K562 (cell line): ENCODE data around the gene MAP3K6. TPM values are rescaled to one million over a fixed set of nuclear protein-coding genes. Genes with fewer than 3 reads are reported as not detected.

Experiments
- ATAC-seq: fragments of 200-7000 bp; cut with Tn5 transposase; 3 replicates; pipeline ENCODE4 v1.9.1; 2020; ENCODE audit warnings: moderate library complexity
- BruUV-seq: library from RNA; stranded (reverse); fragments of 400-500 nt; replicated peaks from 2 replicates; lab custom pipeline; 2021; lab: Mats Ljungman, UMichigan
- CTCF ChIA-PET: fragments of 300-600 bp; formaldehyde crosslinking; extraction: SDS; loops from one replicate; lab custom pipeline; 2021; ENCODE audit warnings: low intra/inter-chr PET ratio; lab: Yijun Ruan, JAX
- POLR2A ChIA-PET: fragments of 300-600, 350-650 bp; sonication (Branson Sonifier 250); formaldehyde crosslinking; extraction: SDS; loops from one replicate; lab custom pipeline; 2021; ENCODE audit warnings: antibody characterized with exemption, inconsistent platforms; lab: Yijun Ruan, JAX
- DNase-seq, 4 experiments: peaks; one replicate each; pipeline versions ENCODE4 v3.0.0 to v3.0.0-alpha.2; 2011 to 2018; ENCODE audit warnings: low spot score in 3 of 4, mixed read lengths in 3 of 4; ENCODE audit errors: extremely low read depth in 1 of 4
- FAIRE-seq: peaks from 2 replicates; lab custom pipeline; 2011; peaks lifted over from hg19 to GRCh38; lab: Jason Lieb, UNC
- H2AFZ ChIP-seq: 2 replicates; pipeline ENCODE4 v1.6.0; 2011; ENCODE audit warnings: low read depth, low read length, control low read depth, inconsistent platforms
- H3K27ac ChIP-seq: fragments of 200-600 bp; 3 replicates; pipeline ENCODE4 v1.8.0; 2011; ENCODE audit warnings: low read depth, mild to moderate bottlenecking, control low read depth, inconsistent platforms, low read length, moderate library complexity, mixed read lengths; ENCODE audit errors: extremely low read depth
- H3K27me3 ChIP-seq, 2 experiments: fragments of 300-600 bp in 1 of 2; 2 replicates in 1 of 2; 3 replicates in 1 of 2; pipeline versions ENCODE4 v1.6.0 to v1.8.0; 2011; ENCODE audit warnings: inconsistent platforms in 2 of 2, low read length in 2 of 2, mild to moderate bottlenecking in 1 of 2, mixed read lengths in 1 of 2, moderate library complexity in 1 of 2; ENCODE audit not compliant: control insufficient read depth in 2 of 2, insufficient read depth in 2 of 2
- H3K36me3 ChIP-seq: fragments of 300-600 bp; 3 replicates; pipeline ENCODE4 v1.8.0; 2011; ENCODE audit warnings: mild to moderate bottlenecking, low read length, inconsistent platforms; ENCODE audit not compliant: control insufficient read depth, insufficient read depth
- H3K4me1 ChIP-seq, 2 experiments: fragments of 200-600 bp in 1 of 2; replicated peaks in 1 of 2; 2 replicates in 1 of 2; 3 replicates in 1 of 2; pipeline versions ENCODE4 v1.5.1 to v1.8.0; 2011; ENCODE audit warnings: inconsistent platforms in 2 of 2, low read length in 2 of 2, mild to moderate bottlenecking in 1 of 2, mixed read lengths in 1 of 2, moderate library complexity in 1 of 2; ENCODE audit not compliant: control insufficient read depth in 2 of 2, insufficient read depth in 2 of 2
- H3K4me2 ChIP-seq: 2 replicates; pipeline ENCODE4 v1.6.1; 2011; ENCODE audit warnings: low read length, control low read depth, inconsistent platforms, mixed read lengths; ENCODE audit not compliant: insufficient read depth
- H3K4me3 ChIP-seq: fragments of 200-600 bp; sonication (generic), shearing (Covaris generic); 2 replicates; pipeline ENCODE4 v1.5.1; 2016; ENCODE audit warnings: control low read depth, inconsistent platforms
- H3K79me2 ChIP-seq: fragments of 200-600 bp; 3 replicates; pipeline ENCODE4 v1.8.0; 2011; ENCODE audit warnings: low read length, inconsistent platforms; ENCODE audit not compliant: control insufficient read depth, insufficient read depth
- H3K9ac ChIP-seq, 2 experiments: 2 replicates each; pipeline versions ENCODE4 v1.6.0 to v1.6.1; 2011; ENCODE audit warnings: low read depth in 2 of 2, low read length in 2 of 2, control low read depth in 1 of 2, inconsistent platforms in 1 of 2, mild to moderate bottlenecking in 1 of 2, mixed read lengths in 1 of 2; ENCODE audit not compliant: insufficient read depth in 1 of 2
- H3K9me1 ChIP-seq: one replicate; pipeline ENCODE4 v1.6.0; 2011; ENCODE audit warnings: inconsistent platforms, mild to moderate bottlenecking, low read length, moderate library complexity; ENCODE audit not compliant: control insufficient read depth, insufficient read depth
- H3K9me3 ChIP-seq: replicated peaks from 2 replicates; pipeline ENCODE4 v1.5.1; 2011; ENCODE audit warnings: low read depth, low read length, inconsistent platforms; ENCODE audit not compliant: control insufficient read depth, insufficient read depth
- H4K20me1 ChIP-seq: replicated peaks from 2 replicates; pipeline ENCODE4 v1.6.1; 2011; ENCODE audit warnings: low read length, inconsistent platforms, mixed read lengths; ENCODE audit not compliant: control insufficient read depth, insufficient read depth
- BRF1 ChIP-seq: IDR thresholded peaks from 3 replicates; pipeline ENCODE4 v1.6.1; 2011; ENCODE audit warnings: borderline replicate concordance, mild to moderate bottlenecking; ENCODE audit not compliant: insufficient read length; ENCODE audit errors: extremely low read depth
- MYNN ChIP-seq, 2 experiments: sonication (generic); formaldehyde crosslinking in 1 of 2; IDR thresholded peaks; 2 replicates each; pipeline versions ENCODE4 v1.5.0 to v1.6.1; 2016 to 2020; ENCODE audit warnings: antibody characterized with exemption in 1 of 2, missing genetic modification reagents in 1 of 2
- PCBP1 ChIP-seq: fragments of 200-400 bp; formaldehyde crosslinking; IDR thresholded peaks from 2 replicates; pipeline ENCODE4 v1.6.1; 2018; ENCODE audit warnings: mild to moderate bottlenecking, low read depth, low read length; ENCODE audit not compliant: poor library complexity, severe bottlenecking
- SIRT6 ChIP-seq: IDR thresholded peaks from one replicate; pipeline ENCODE4 v1.6.1; 2012; ENCODE audit warnings: low read depth, mild to moderate bottlenecking, control low read depth, inconsistent platforms, low read length, moderate library complexity
- SMARCC2 ChIP-seq: fragments of 450-650 bp; IDR thresholded peaks from 2 replicates; pipeline ENCODE4 v1.6.1; 2017; ENCODE audit warnings: antibody characterized with exemption, moderate library complexity, mild to moderate bottlenecking, low read depth
- ZFP36 ChIP-seq: fragments of 150-350 bp; IDR thresholded peaks from 2 replicates; pipeline ENCODE4 v1.6.1; 2018; ENCODE audit warnings: low read length, low read depth; ENCODE audit not compliant: partially characterized antibody
- WGBS: fragments of 100-300 bp; shearing (Covaris generic); methylation state at CpG from one replicate; pipeline ENCODE4 v1.1.6; 2016; ENCODE audit warnings: low coverage, mixed read lengths; ENCODE audit not compliant: insufficient coverage; ENCODE audit errors: missing lambda C conversion rate; 5-methylcytosine and 5-hydroxymethylcytosine counted together
- in situ Hi-C: fragments of 300-500 bp; cut with MboI; formaldehyde crosslinking; loops from 4 replicates; pipeline ENCODE4 v1.15.0; 2018; ENCODE audit warnings: inconsistent platforms, mixed read lengths
- intact Hi-C: fragments of 100-400 bp; cut with micrococcal nuclease; formaldehyde crosslinking; loops from 2 replicates; pipeline ENCODE4 v1.14.2; 2022
- polyA plus RNA-seq, 8 experiments: library from polyadenylated mRNA; depleted of rRNA in 4 of 8; stranded (reverse) in 5 of 8; unstranded in 3 of 8; fragments of >200 nt; fragmentation: Nextera tagmentation in 2 of 8; fragmentation: Illumina TruSeq in 1 of 8; extraction: Ambion mirVana in 2 of 8; extraction: Trizol in 1 of 8; gene quantifications; 2 replicates each; pipeline versions ENCODE4 v1.2.1 to v1.2.3, GENCODE V29; 2011 to 2014; ENCODE audit warnings: inconsistent platforms in 1 of 8, missing spikeins in 1 of 8
- total RNA-seq, 7 experiments: library from RNA; depleted of rRNA in 6 of 7; stranded (reverse); fragments of >200 nt in 6 of 7; fragmentation: Illumina TruSeq in 2 of 7; extraction: Trizol in 2 of 7; gene quantifications; 2 replicates each; pipeline versions ENCODE4 v1.2.1 to v1.2.3, GENCODE V29; 2011 to 2021; ENCODE audit warnings: low replicate concordance in 1 of 7

Gene MAP3K6
- total and polyA plus RNA-seq, 9 of the 15 experiments (the other 6 are each of a cell fraction or from before 2014, with no cell fraction given) = 0.99 to 21.9 (median 7.0) TPM

- no peak for TF ChIP-seq SIRT6
- no peak for TF ChIP-seq BRF1
- no peak for TF ChIP-seq MYNN (IDR thresholded peaks at IDR 0.05)
- TF ChIP-seq MYNN (CRISPR knock-in tag; IDR thresholded peaks at IDR 0.05) = no peak
- no peak for TF ChIP-seq PCBP1
These were observed 16.4 kb upstream of the MAP3K6 start, which contains the start of gene CD164L2 (continued) for GRCh38 chr1:27383039-27383605.

- Histone ChIP-seq H3K79me2 (no peaks in the 10 kb centered on the region), H3K4me3 (no peak overlapping the region), H3K9me1 (no peaks in the 10 kb centered on the region), H3K9me3 (no peaks in the 10 kb centered on the region), H3K4me2 (no peak overlapping the region), H3K9ac (no peak overlapping the region), H3K36me3 (no peaks in the 10 kb centered on the region), H3K27ac (no peak overlapping the region), H3K27me3 (no peaks in the 10 kb centered on the region), H4K20me1 (no peaks in the 10 kb centered on the region; the same call in 1 of the 2 replicates), H3K4me1 (peaks cover 9 to 42% of the 10 kb centered on the region in 2 experiments), H2AFZ (no peak overlapping the region)
- DNase-seq (no peak), ATAC-seq (no peak), FAIRE-seq (no peak)
- TF ChIP-seq ZFP36 (peak; percentile 89), SMARCC2 (no peak)
- in situ Hi-C loops = no loop called here
- CTCF ChIA-PET = no interaction called here
- BruUV-seq = no TSS peak
- intact Hi-C loops = no loop called here
- POLR2A ChIA-PET = interaction anchor here (0.6 to 2.7 kb wide), 4 partner anchors 16 to 50 kb away, joined by 3 to 20 read pairs (median 4); partner anchors contain the start of gene MAP3K6
- 57% methylated on average over 14 of the region's 18 CpGs for WGBS
These were observed 15.4 kb upstream of the MAP3K6 start for GRCh38 chr1:27381969-27382762.
